Epidermal melanocyte (primary cell): ENCODE measurements around the gene MCF2L2.

Source experiments
- DNase-seq: peaks from one replicate; pipeline ENCODE4 v3.0.0; 2011; ENCODE audit warnings: low spot score; ENCODE audit not compliant: insufficient read length

Gene MCF2L2

DNA sequence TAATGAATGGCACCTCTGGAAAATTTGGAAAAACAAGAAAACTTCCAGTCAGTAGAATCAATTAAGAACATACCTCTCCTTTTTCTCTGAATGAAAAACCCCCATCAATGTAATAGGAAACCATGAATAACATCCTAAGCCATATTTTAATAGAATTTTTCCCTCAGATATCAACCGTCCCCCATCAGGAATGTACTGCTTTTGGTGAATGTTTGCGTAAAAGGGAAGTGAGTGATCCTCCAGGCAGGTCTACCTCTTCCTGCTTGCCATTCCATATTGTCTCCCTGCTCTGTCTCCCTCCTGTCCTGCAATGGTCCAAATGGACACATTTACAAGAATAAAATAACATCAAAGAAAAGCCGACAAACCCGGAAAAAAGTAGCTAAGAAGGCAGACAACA is 296.7 kb downstream of the MCF2L2 start:
- DNase-seq: no peak

GRCh38 chr3:183131186-183131725 is 297.2 kb downstream of the MCF2L2 start:
- no peak for DNase-seq

DNA sequence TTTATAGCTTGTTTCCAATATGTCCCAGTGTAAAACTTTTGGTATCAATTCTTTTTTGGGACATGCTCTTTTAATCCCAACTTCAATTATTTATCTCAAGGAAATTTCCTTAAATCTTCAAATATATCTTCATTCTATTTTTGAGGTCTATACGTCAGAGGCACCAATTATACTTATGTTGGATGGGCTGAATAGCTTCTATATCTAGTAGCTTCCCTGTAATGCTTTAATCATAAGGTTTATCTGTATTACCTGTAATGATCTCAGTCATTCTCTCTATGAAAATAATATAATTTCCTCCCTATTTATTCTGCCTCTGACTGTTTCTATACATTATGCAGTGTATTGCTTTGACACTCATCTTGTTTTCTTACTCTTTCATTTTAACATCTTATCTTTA is 299.2 kb downstream of the MCF2L2 start:
- no peak for DNase-seq

DNA sequence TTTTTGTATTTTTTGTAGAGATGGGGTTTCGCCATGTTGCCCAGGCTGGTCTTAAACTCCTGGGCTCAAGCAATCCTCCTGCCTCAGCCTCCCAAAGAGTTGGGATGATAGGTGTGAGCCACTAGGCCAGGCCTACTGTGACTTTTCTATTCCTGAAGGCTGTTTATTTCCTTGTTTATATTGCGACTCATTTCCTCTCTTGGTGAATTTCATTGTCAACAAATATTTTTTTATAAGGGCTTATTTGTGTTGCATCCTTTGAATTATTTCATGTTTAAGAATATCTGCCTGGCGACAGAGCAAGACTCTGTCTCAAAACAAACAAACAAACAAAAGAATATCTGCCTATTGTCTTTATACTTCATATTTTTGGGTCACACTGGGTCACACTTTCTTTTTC is 299.7 kb downstream of the MCF2L2 start:
- no peak for DNase-seq
